GM12891 (cell line): ENCODE measurements around the gene ZNF407.

Source experiments
- POLR2A ChIP-seq: IDR thresholded peaks from 2 replicates; pipeline ENCODE4 v1.6.1; 2011; ENCODE audit warnings: low read depth, low read length, control low read depth
- POLR2AphosphoS5 ChIP-seq: IDR thresholded peaks from 2 replicates; pipeline ENCODE4 v1.6.1; 2011; ENCODE audit warnings: low read depth, low read length, control low read depth
- SPI1 ChIP-seq: IDR thresholded peaks from 2 replicates; pipeline ENCODE4 v1.6.1; 2011; ENCODE audit warnings: low read depth, low read length, control low read depth
- TAF1 ChIP-seq: IDR thresholded peaks from 2 replicates; pipeline ENCODE4 v1.6.1; 2011; ENCODE audit warnings: low read depth, low read length, control low read depth

- TF ChIP-seq POLR2A (no peak), POLR2AphosphoS5 (no peak), SPI1 (no peak), TAF1 (no peak)
These were observed 28.3 kb upstream of the ZNF407 start for GRCh38 chr18:74569401-74569800.
